Stimulated activated CD8-positive, alpha-beta memory T cell treated with anti-CD3 and anti-CD28 coated beads, Interleukin-4, amount 100 ng/mL, for 4 hours (primary cell): ENCODE measurements around the gene NCS1.
A peak's percentile ranks its signal among the peaks of the same experiment; 100 is the strongest.

Experiments
- DNase-seq, 2 donors: peaks; one replicate each; pipeline ENCODE4 v3.0.0-alpha.2; 2020; ENCODE audit warnings: low read depth in 2 of 2, low spot score in 1 of 2

NCS1 gene

DNA sequence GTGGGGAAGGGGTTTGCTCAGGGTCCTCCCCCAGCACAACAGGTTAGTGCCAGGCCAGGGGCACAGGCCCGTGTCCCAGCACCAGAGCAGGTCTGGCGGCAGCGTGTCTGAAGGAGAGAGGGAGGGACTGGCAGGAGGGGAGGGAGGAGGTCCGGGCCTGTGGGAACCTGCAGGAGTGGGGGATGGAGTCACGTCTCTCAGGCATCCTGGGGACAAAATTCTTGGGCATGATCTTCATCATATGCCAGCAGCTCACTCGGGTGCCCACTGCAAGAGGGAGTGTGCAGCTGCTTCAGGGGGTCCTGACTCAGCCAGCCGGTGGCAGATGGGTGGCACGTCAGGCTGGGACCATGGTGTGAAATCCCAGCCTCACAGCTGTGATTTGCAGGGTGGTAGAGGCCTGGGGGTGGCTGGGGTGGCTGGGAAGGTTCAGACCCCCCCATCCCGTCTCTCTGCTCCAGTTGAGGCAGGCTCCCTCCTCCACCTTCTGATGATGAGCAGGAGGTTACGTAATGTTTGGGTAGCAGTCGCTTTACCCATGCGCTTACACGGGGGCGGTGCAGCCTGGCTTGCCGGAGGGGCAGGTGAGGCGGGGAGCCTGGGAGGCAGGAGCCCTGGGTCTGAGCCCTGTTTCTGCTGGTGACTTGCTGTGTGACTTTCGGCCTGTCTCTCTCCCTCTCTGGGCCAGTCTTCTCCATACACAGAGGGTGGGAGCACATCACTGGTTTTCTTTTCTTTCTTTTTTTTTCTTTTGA, 40.5 kb downstream of the NCS1 start:
- no peak for DNase-seq

DNA sequence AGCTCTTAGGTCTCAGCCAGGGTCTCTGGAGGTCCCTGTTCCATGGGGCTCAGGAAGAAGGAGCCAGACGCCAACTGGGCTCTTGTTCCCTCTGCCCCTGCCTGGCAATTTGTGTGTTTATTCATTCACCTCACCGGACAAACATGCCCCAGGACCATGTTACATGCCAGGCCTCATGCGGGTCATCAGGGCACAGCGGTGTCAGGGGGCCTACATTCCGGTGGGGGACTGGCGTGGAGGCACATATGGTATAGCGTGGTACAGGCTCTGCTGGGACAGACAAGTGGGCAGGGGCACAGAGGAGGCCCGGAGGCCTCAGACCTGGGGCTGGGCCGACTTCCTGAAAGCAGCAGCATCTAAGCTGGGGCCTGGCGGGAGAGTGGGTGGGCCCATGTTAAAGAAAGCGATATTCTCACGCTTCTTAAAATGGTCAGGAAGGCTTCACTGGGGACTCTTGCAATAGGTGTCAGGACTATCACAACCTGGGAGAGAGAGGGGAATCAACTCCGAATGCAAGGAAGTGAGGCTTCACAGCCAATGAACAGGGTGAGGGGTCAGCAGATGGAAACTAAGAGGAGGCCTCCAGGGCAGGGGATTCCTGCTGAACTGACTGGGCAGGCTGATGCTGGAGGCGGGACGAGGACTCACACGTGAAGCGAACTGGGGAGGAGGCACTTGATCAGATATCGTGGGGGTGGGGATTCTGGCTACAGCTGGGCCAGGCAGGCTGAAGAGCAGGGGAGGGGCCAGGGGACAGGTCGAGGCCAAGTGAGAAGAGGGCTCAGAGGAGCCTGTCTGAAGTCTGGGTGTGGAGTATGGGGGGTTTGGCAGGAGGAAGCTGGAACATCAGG, 41.9 kb downstream of the NCS1 start:
- DNase-seq: no peak

DNA sequence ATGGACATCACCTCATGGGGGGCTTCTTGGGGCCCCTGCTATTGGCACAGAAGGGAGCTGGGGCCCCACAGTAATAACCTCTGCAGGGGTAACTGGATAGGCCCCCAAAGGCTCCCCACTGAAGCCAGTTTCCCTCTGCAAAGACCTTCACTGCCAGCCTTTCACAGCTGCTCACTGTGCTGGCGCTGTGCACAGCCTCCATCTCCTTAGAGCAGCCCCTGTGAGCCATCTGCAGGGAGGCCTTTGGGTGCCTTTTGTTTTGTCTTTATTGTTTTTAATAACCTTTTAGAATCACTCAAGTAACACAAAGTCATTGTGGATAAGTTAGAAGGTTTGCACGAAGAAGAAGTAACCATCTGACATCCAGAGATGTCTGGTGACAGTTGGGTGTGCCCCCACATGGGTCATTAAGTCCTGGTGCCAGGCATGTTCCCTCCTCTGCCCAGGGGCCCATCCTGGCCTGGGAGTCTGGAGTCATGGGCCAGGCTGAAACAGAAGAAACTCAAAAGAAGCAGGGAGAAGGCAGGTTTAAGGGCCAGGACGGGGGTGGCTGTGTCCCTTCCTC, 42.7 kb downstream of the NCS1 start:
- DNase-seq: no peak

DNA sequence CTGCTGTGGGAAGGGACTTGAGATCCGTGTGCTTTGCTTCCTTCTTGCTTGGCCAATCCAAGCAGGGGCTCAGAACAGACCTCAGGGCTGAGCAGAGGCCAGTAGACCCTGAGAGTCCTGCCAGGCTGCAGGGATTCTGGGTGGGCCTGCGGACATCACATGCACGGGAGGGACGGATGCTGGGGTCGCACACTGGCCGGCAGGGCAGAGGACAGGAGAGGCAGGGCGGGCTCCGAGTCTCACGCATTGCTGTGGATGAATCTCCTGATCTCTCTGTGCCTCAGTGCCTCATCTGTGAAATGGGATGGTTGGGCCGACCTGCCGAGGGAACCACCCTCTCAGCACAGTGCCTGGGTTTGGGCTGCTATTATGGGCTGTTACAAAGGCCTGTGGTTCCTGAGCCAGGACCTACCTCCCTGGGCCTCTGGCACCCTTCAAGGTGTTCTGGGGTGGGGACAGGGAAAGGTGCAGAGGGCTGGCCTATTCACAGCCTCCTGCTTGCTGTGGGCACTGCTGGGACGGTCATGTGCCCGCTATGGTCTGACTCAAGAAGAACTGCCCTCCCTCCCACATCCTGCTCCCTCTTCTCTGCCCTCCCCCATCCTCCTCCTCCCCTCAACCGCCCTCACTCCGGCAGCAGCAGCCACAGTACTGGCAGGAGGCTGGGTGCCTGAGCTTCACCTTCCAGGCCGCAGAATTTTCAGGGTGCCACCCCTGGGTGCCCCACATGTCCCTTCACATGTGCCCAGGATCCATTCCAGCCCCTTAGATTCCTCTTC, 43.3 kb downstream of the NCS1 start:
- DNase-seq: no peak

DNA sequence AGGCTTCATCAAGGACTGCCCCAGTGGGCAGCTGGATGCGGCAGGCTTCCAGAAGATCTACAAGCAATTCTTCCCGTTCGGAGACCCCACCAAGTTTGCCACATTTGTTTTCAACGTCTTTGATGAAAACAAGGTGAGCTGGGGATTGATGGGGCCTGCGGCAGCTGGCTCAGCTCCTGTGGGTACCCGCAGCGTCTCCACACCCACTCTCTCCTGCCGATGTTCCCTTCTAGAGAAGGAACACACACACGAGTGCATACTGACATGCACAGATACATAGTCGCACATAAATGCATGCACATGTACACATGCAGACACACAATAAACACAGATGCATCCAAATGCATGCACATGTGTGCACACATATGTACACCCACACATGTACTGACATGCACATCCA, 45.6 kb downstream of the NCS1 start:
- no peak for DNase-seq

DNA sequence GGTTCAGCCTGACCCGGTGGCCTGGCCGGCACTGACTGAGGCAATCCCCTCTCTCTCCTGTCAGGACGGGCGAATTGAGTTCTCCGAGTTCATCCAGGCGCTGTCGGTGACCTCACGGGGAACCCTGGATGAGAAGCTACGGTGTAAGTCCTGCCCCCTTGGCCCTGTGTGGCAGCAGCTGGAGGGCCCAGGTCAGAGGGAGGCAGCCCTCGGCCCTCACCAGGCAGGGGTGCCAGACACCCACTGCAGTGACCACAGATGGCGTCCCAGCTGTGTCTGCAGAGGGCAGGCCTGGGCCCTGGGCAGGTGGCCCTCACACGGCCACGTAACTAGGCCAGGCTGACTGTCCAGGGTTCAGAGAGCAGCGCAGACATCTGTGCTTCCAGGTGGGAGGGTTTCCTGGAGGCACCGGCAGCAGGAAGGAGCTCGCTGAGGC, 47.5 kb downstream of the NCS1 start:
- DNase-seq: no peak

DNA sequence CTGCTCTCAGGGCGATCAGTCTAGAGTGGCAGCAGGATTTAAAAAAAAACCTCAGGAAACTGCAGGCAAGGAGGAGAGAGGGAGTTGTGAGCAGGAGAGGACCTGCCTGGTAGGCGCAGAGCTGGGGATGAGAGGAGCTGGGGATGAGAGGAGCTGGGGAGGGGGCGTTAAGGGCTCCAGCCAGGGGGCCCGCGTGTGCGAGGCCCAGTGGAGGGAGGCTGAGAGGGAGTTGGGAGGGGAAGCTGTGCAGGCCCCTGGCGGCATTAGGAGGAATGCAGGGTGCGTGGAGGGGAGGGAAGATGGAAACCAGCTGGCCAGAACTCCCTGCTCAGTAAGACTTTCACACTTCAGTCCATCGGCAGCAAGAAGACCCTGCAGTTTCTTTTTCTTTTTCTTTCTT, 48.1 kb downstream of the NCS1 start:
- no peak for DNase-seq

DNA sequence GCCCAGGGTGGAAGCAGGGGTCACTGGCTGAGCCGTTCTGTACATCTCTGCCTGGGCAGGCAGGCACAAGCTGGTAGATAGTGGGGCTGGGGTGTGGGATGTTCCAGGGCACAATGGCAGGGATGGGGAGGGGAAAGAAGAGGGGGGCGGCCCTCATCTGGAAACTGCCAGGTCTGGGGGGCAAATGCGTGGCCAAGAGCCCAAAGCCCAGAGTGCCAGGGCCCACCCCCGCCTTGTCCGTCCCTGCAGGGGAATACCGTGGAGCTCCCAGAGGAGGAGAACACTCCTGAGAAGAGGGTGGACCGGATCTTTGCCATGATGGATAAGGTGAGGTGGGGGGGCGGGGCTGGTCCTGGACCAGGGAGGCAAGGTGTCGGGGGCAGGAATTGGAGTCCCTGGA, 50.6 kb downstream of the NCS1 start:
- DNase-seq: no peak

DNA sequence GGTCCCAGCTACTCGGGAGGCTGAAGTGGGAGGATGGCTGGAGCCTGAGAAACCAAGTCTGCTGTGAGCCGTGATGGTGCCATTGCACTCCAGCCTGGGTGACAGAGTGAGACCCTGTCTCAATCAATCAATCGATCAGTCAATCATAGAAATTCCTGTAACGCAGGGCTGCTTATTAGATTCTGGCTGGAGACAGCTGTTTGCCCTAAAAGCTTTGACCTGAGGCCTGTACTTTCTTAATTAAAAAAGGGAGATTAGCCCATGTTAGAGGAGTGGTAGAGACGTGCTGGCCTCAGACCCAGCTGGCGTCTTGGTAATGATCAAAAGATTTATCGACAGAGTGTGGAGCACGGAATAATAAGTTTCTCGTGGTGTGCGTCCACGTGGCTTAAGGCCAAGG, 52.9 kb downstream of the NCS1 start:
- DNase-seq: no peak

DNA sequence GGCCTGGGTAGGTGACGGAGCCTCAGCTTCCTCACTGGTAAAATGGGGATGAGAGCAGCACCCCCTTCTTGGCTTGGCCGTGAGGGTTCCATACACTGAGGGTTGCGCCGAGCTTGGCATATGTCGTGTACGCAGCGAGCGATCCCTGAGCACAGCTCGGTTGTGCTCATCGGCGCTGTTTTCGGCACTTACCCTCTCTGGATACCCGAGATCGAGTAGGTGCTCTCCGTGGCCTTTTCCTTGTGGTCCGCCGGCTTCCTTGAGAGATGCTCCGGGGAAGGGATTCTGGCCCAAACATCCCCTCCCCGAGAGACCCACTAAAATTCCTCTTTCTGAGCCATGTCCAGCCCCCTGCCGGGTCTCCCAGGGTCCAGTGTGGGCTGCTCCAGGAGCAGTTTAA, 53.4 kb downstream of the NCS1 start:
- DNase-seq: no peak

DNA sequence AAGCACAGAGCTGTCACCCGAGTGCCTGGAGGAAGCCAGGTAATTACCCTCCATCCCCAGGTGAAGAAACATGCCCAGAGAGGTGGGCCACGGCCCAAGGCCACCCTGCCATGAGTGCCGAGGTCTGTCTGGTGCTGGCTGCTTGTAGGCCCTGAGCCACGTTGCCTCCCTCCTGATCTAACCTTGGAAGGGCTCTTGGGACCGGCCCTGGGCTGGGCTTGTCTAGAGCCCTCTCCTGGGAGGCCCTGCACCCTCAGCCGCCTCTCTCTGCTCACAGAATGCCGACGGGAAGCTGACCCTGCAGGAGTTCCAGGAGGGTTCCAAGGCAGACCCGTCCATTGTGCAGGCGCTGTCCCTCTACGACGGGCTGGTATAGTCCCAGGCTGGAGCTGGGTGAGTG, 53.9 kb downstream of the NCS1 start:
- no peak for DNase-seq

DNA sequence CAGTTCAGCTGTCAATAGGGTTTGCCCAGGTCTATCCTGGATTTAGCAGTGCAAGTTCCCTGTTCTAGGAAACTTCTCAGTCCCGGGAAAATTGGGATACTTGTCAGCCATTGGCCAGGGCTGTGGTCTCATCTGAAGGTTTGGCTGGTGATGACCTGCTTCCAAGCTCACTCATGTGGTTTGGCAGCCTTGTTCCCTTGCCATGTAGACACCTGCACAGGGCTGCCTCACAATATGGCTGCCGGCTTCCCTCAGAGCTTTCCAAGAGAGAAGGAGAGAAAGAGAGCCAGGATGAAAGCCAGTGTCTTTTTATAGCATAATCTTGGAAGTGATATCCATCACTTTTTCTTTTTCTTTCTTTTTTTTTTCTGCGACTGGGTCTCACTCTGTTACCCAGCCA, 55.6 kb downstream of the NCS1 start:
- DNase-seq: no peak

DNA sequence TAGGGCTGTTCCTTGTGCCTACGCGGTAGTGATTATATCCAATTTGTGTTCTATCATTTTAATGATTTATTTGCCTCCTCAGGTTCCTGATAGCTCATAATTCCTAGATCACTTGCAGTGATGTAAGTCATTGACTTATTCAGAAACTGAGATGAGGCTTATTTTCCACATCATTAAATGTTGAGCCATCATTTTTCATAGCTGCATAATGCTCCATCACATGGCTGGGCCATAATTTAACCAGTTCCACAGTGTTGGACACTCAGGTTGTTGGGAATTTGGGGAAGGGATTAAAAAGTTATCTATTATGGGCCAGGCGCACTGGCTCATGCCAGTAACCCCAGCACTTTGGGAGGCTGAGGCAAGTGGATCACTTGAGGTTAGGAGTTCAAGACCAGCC, 57.6 kb downstream of the NCS1 start:
- no peak for DNase-seq

DNA sequence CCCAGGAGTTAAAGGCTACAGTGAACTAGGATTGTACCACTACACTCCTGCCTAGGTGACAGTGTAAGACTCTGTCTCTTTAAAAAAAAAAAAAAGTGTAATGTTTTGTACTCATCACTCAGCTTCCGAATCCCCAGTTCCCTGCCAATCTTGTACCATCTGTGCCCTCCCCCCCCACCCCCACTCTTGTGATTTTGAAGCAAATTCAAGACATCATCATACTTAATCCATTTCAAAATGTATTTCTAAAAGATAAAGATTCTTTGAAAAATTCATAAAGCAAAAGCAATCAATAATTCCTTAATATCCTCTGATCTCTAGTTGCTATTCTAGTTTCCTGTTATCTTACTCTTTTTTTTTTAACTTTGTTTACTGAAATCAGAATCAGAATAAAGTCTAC, 58.4 kb downstream of the NCS1 start:
- DNase-seq: no peak

DNA sequence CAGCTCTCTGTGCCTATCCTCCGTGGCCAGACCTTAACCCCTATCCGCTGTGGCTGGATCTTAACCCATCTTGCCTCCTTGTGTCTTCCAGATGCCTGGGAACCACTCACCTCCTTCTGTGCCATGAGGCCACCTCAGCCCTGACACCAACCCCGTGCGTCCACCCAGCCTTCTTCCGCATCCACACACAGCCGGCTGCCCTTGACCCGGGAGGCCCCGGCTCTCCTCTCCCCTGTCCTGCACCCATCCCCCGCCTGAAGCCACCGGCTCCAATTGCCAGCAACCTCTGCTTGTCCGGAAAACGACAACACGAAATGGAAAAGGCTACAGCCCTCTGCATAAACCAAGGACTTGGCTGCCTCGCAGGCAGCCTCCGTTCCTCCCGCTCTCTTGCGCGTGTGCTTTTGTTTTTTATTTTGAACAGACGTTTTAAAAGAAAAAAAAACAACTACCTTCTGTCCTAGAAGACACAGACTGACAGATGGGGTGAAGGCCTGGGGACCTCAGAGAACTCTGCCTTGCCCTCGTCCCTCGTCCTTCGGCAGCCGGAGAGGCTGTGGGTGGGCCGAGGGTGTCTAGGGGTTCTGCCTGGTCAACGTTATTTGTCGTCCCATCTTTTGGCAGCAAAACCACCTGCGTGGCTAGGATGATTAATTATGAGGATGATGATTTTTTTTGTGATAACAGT, 60.8 kb downstream of the NCS1 start:
- DNase-seq: no peak

DNA sequence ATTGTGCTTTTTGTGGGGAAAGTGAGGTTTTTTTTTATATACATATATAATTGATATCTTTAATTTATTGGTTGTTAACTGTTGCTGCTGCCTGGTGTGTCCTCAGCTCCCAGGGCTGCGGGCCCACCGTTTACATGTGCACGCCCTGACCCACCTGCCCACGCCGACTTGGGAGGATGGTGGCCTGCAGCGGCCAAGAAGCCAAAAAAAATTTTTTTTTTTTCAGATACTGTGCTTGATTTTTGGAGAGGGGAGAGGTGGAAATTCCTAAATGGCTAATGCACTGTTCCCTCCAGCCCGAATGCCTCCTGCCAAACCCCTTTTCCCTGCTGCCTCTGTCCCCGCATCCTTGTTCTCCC, 61.4 kb downstream of the NCS1 start:
- DNase-seq: no peak

DNA sequence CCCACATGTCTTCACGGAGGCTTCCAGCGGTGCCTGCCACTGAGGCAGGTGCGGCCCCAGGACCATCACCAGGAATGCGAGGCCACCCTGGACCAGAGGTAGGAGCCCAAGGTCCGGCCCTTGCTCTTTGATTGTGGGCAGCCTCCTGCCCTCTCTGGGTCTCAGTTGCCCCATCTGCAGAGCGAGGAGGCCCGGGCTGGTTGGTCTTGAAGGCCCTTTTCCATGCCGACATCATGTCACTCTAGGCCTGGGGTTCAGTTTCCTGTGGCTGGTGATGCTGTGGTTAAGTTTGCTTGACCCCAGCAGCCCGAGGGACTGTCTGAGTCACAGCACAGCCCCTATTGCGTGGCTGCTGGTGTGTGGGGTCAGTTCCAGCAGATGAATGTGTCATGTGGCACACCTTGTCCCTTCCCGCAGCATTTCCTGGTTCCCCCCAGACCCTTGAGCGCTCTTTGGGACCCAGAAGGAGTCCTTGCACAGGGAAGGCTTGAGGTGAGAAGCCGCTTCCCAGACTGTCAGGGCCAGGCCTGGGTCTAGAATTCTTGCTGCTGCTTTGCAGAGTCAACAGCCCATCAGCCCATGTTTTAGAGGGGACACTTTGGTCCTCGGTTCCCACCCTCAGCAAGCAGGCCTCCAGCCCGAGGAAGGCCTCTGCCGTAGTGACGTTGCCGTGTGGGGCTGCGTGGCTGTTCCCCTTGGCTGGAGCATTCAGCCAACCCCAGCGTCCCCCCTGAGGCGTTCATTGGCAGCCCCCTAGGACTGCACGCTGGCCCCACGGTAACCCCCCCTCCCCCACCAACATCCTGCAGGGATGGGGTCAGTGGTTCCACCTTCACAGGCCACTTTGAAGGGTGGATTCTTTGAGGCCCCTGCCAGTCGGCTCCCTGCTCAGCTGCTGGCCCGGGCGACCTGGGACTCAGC, 62.4 kb downstream of the NCS1 start:
- no peak for DNase-seq

DNA sequence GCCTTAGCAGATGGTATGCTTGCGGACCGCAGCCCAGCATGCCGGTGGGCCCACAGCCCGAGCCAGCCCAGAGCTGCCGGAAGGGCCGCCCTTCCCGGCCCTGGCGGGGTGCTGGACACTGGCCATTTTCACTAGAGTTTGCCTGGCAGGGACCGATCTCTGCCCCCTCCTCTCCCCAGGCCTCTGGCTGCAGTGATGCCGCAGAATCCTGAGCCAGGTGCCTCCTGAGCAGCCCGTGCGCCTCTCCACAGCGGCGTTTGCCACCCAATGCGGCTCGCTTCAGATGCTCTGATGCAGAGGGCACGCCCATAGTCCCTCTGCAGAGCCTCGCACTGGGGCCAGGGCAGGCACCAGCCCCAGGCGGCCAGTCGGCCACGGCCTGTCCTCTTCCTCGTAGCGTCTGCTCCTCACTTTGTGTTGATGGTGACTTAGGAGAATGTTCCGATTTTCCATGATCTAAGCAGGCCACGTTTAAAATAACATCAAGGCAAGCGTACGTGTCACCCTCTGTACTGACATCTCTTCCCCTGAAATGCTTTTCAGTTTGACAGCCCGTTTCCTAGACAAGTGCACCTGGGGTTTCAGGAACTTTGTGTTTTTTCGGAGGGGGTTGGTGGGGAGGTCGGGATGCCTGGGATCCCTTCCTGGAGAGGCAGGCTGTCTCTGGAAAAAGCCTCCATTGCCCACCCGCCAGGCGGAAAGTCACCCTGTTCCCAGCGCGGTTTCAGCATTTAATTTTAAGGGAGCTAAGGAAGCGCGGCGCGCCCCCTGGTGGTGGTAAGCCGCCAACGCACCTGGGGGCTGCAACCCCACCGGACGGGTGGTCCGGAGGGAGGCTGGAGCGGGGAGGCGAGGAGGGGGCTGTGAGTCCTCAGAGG, 63.6 kb downstream of the NCS1 start:
- DNase-seq: peak; percentile 24 to 50

DNA sequence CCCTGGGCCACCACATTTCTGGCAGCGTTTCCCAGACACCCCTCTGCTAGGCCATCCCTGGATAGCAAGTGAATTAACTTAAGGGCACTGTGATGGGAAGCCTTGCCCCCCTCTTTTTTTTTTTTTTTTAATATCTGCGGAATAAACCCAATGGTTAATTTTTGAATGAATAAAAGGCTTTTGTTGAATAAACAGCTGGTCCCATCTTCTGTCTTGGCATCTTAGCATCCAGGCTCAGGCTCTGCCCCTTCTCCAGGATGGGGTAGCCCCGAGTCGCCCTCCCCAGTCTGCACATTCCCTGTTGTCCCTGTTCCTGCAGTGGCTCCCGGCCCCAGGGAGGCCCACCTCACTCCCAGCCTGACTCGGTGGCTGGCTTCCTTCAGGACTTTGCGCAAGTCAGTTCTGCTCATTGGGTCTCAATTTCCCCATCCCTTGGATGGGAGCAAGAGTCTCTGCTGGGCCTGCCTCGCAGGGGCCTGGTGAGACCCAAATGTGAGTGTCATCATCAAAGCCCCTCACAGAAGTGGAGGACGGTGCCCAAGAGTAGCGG, 64.3 kb downstream of the NCS1 start:
- no peak for DNase-seq
